Hair follicular keratinocyte (primary cell): ENCODE data around the gene ZNF561. TPM values are rescaled to one million over a fixed set of nuclear protein-coding genes. Genes with fewer than 3 reads are reported as not detected.

Source experiments
- total RNA-seq: library from RNA; depleted of rRNA; stranded (reverse); fragments of >200 nt; gene quantifications from 2 replicates; pipeline ENCODE4 v1.2.3, GENCODE V29; 2015

The ZNF561 gene
- 20.6 and 29.0 TPM in 2 replicates for total RNA-seq

GRCh38 chr19:9621156-9622037, at the start of gene ZNF561:
Gene ZNF561 (minus strand): TSS chr19:9621232. CDS start chr19:9619456, 1,776 bp downstream.

GRCh38 chr19:9584073-9584833, 36.8 kb downstream of the ZNF561 start, which contains the start of gene ZNF121:
Gene ZNF121 (minus strand): TSS chr19:9584504. CDS start chr19:9568097, 16,407 bp downstream.

Other genes starting within 250 kb of the ZNF561 start
- gene ZNF266, start 185.7 kb downstream of the ZNF561 start, total RNA-seq: 7.1 and 8.8 TPM in 2 replicates
- gene ZNF560, start 122.6 kb downstream of the ZNF561 start, total RNA-seq: 0.16 and 0.19 TPM in 2 replicates
- gene ZNF426, start 82.6 kb downstream of the ZNF561 start, total RNA-seq: 5.3 and 6.4 TPM in 2 replicates
- gene ZNF121, start 36.7 kb downstream of the ZNF561 start, total RNA-seq: 20.7 and 22.9 TPM in 2 replicates
- 18.8 and 19.1 TPM in 2 replicates for gene ZNF562, start 53.9 kb upstream of the ZNF561 start, total RNA-seq
- 8.0 and 10.7 TPM in 2 replicates for gene ZNF846, start 147.5 kb upstream of the ZNF561 start, total RNA-seq
- 11.2 and 13.2 TPM in 2 replicates for gene FBXL12, start 197.8 kb upstream of the ZNF561 start, total RNA-seq
- gene UBL5, start 206.7 kb upstream of the ZNF561 start, total RNA-seq: 614 and 735 TPM in 2 replicates
- 98.3 and 102 TPM in 2 replicates for gene PIN1, start 214.1 kb upstream of the ZNF561 start, total RNA-seq